HG03108 (cell line): ENCODE results near the gene PRKCE.

Experiments
- ATAC-seq: cut with Tn5 transposase; IDR thresholded peaks from one replicate; pipeline ENCODE4 v1.9.1; 2021; ENCODE audit warnings: moderate library complexity; ENCODE audit not compliant: unreplicated experiment

The PRKCE gene

DNA sequence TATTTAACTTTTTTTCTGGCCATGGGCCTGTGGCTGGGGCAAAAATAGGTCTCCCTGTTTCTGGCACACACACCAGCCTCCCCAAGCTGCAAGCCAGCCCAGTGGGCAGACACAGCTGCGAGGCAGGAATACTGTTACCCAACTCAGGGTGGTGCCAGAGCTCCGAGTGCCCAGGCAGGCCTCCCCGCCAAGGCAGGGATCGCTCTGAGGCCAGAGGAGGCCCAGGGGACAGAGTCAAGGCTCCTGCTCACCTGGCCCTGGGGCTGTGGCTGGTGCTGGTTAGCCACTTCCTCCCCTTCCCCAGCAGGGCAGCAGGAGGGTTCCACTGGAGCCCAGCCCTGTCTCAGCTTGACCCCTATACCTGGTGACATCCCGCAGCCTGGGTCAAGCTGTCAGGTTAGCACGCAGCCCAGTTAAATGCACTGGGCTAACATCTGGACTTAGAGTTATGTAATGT lies 578.7 kb downstream of the PRKCE start:
- ATAC-seq = peak; percentile 61

- no peak for ATAC-seq
Measured at GRCh38 chr2:46230677-46231425, 579.4 kb downstream of the PRKCE start.

- ATAC-seq = no peak
Measured at GRCh38 chr2:46231721-46232120, 580.2 kb downstream of the PRKCE start.

GRCh38 chr2:46232860-46233259 lies 581.4 kb downstream of the PRKCE start:
- ATAC-seq = no peak

DNA sequence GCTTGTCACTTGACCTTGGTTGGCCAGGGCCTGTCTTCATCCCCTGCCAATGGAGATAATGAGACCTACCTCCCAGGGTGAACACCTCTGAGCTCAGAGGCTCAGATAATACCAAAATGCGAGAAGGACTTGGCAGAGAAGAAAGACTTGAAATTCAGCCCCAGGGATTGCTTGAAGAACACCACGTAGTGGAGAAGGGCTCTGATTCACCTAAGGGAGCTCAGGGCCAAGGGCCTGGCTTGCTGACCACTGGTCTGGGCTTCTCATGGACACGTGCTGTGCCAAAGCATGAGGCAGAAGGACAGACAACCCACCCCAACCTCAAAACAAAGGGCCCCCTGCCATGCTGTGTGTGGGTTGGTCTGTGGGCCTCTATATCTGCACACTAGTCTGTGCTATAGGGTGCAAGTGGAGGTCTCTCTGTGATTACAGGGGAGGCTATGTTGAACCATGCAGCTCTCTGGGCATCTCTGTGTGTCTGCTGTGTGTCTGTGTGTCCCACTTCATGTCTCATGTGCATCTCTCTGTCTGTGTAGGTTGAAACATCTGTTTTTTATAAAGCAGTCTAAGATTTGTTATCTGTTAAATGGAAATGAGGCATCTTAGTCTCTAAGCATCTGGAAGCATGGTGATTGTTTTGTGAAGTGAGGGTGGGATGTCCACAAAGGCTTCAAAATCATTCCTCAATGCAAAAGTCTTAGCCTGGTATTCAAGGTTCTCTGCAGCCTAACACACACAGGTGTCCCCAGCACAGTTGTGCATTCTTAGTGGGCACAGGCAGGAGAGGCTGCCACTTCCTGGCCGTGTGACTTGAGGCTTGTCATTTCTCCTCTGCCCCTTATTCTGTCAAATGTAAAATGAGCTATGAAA lies 584.8 kb downstream of the PRKCE start:
- no peak for ATAC-seq

GRCh38 chr2:46236876-46237859 lies 585.7 kb downstream of the PRKCE start:
- no peak for ATAC-seq
